Measurements from ENCODE around the gene DDX49.

Gene DDX49

DNA sequence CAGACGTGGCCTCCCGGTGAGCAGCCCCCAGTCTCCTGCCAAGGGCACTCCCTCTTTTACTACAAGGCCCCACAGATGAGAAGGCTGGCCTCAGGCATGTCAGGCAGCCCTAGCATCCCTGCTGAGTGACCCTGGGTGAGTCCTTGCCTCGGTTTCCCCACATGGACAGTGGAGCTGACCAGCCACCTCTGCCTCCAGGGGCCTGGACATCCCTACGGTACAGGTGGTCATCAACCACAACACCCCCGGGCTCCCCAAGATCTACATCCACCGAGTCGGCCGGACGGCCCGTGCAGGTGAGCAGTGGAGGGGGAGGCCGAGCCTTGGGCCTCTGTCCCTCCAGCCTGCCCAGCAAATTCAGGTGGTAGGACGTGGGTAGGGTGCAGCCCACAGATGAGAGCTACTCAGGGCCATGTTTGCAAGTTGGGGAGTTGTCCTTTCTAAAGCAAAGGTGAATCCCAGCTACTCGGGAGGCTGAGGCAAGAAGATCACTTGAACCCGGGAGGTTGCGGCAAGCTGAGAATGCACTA lies 5.2 kb downstream of the DDX49 start:
- peaks cover 9% of the 10 kb centered on the region; the same call in 1 of the 2 replicates for H3K36me3 ChIP-seq (replicated peaks; ENCODE audit: insufficient read depth, low read length)
- H4K20me1 ChIP-seq (ENCODE audit: insufficient read depth, low read length): no peaks in the 10 kb centered on the region
- no peak overlapping the region for H3K9ac ChIP-seq (ENCODE audit: low read length)

DNA sequence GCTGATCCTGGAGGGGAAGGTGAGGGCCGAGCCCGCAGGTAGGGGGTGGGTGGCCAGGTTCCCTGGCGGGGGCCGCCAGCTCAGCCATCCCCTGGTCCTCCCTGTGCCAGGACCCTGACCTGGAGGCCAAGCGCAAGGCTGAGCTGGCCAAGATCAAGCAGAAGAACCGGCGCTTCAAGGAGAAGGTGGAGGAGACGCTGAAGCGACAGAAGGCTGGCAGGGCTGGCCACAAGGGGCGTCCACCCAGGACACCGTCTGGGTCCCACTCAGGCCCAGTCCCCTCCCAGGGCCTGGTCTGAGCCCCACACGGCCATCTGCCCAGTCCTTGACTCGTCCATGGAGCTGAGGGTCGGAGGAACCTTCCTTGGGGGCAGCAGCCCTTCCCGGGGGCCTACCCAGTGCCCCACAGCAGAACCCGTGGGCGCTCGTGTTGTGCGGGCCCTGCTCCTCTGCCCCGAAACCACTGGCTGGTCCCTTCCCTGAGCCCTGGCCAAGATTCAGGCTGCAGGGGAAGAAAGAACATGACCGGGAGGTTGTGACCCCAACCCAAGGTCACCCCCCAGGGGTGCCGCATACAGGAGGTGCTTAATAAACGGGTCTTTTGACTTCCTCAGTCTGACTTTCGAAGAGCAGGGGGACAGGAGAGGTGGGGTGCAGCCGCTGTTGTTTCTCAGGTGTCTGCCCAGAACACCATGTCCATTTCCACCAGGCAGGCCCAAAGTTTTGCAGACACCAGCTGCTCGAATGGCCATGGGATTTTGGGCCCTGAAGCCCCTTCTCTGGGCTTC lies 8.7 kb downstream of the DDX49 start:
- Histone ChIP-seq H2AFZ (ENCODE audit: low read length) (no peak overlapping the region), H3K4me3 (ENCODE audit: low read length) (no peak overlapping the region), H3K4me1 (ENCODE audit: low read length) (no peaks in the 10 kb centered on the region), H3K9ac (ENCODE audit: low read length) (no peak overlapping the region), H3K4me2 (ENCODE audit: low read depth, low read length) (no peak overlapping the region), H4K20me1 (ENCODE audit: insufficient read depth, low read length) (no peaks in the 10 kb centered on the region), H3K9me2 (replicated peaks; ENCODE audit: insufficient read depth, low read length) (no peaks in the 10 kb centered on the region), H3F3A (ENCODE audit: insufficient read depth, low read length) (peaks cover 7% of the 10 kb centered on the region; the same call in 1 of the 2 replicates), H3K27ac (ENCODE audit: low read length) (no peak overlapping the region), H3K27me3 (replicated peaks; ENCODE audit: insufficient read depth, low read length) (no peaks in the 10 kb centered on the region), H3K9me3 (replicated peaks; ENCODE audit: insufficient read depth, low read length) (no peaks in the 10 kb centered on the region), H3K79me2 (ENCODE audit: low read length) (peaks cover 15% of the 10 kb centered on the region), H3K36me3 (replicated peaks; ENCODE audit: insufficient read depth, low read length) (peaks cover 9% of the 10 kb centered on the region; the same call in 1 of the 2 replicates)
- DNase-seq: no peak
- TF ChIP-seq, protein P1, sequence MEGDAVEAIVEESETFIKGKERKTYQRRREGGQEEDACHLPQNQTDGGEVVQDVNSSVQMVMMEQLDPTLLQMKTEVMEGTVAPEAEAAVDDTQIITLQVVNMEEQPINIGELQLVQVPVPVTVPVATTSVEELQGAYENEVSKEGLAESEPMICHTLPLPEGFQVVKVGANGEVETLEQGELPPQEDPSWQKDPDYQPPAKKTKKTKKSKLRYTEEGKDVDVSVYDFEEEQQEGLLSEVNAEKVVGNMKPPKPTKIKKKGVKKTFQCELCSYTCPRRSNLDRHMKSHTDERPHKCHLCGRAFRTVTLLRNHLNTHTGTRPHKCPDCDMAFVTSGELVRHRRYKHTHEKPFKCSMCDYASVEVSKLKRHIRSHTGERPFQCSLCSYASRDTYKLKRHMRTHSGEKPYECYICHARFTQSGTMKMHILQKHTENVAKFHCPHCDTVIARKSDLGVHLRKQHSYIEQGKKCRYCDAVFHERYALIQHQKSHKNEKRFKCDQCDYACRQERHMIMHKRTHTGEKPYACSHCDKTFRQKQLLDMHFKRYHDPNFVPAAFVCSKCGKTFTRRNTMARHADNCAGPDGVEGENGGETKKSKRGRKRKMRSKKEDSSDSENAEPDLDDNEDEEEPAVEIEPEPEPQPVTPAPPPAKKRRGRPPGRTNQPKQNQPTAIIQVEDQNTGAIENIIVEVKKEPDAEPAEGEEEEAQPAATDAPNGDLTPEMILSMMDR (IDR thresholded peaks at IDR 0.05; ENCODE audit: low read length): no peak
- TF ChIP-seq EZH2 (optimal IDR thresholded peaks at IDR 0.05; ENCODE audit: low read depth, low read length) (no peak), EZH2phosphoT487 (IDR thresholded peaks at IDR 0.05; ENCODE audit: low read length) (no peak)

More for the DNA sequence above, 5.2 kb downstream of the DDX49 start:
- H3K27me3 ChIP-seq (replicated peaks; ENCODE audit: insufficient read depth, low read length): no peaks in the 10 kb centered on the region
- no peaks in the 10 kb centered on the region for H3F3A ChIP-seq (ENCODE audit: insufficient read depth, low read length)
- peaks cover 43% of the 10 kb centered on the region for H3K79me2 ChIP-seq (ENCODE audit: low read length)
- no peak overlapping the region for H3K4me3 ChIP-seq (ENCODE audit: low read length)
- TF ChIP-seq, protein P1 (IDR thresholded peaks at IDR 0.05; ENCODE audit: low read length): no peak
- TF ChIP-seq EZH2 (optimal IDR thresholded peaks at IDR 0.05; ENCODE audit: low read depth, low read length) (no peak), EZH2phosphoT487 (IDR thresholded peaks at IDR 0.05; ENCODE audit: low read length) (no peak)
- no peaks in the 10 kb centered on the region for H3K9me3 ChIP-seq (replicated peaks; ENCODE audit: insufficient read depth, low read length)
- H3K4me1 ChIP-seq (ENCODE audit: low read length): peaks cover 5% of the 10 kb centered on the region
- DNase-seq: no peak
- H3K27ac ChIP-seq (ENCODE audit: low read length): no peak overlapping the region
- no peaks in the 10 kb centered on the region for H3K9me2 ChIP-seq (replicated peaks; ENCODE audit: insufficient read depth, low read length)
- no peak overlapping the region for H2AFZ ChIP-seq (ENCODE audit: low read length)
- H3K4me2 ChIP-seq (ENCODE audit: low read depth, low read length): no peak overlapping the region

- Histone ChIP-seq H3K79me2 (ENCODE audit: low read length) (peaks cover 13% of the 10 kb centered on the region), H3K9ac (ENCODE audit: low read length) (no peak overlapping the region), H3K4me3 (ENCODE audit: low read length) (no peak overlapping the region), H3K9me3 (replicated peaks; ENCODE audit: insufficient read depth, low read length) (no peaks in the 10 kb centered on the region), H3K27ac (ENCODE audit: low read length) (no peak overlapping the region), H3K36me3 (replicated peaks; ENCODE audit: insufficient read depth, low read length) (0 out of 2 replicates have a peak, but pooled peaks cover 5% of the 10 kb centered on the region), H3K9me2 (replicated peaks; ENCODE audit: insufficient read depth, low read length) (no peaks in the 10 kb centered on the region), H3F3A (ENCODE audit: insufficient read depth, low read length) (peaks cover 7% of the 10 kb centered on the region; the same call in 1 of the 2 replicates), H3K27me3 (replicated peaks; ENCODE audit: insufficient read depth, low read length) (no peaks in the 10 kb centered on the region), H3K4me2 (ENCODE audit: low read depth, low read length) (no peak overlapping the region), H4K20me1 (ENCODE audit: insufficient read depth, low read length) (no peaks in the 10 kb centered on the region), H2AFZ (ENCODE audit: low read length) (no peak overlapping the region), H3K4me1 (ENCODE audit: low read length) (no peaks in the 10 kb centered on the region)
- TF ChIP-seq, protein P1 (IDR thresholded peaks at IDR 0.05; ENCODE audit: low read length): no peak
- TF ChIP-seq EZH2phosphoT487 (IDR thresholded peaks at IDR 0.05; ENCODE audit: low read length): no peak
- no peak for TF ChIP-seq EZH2 (optimal IDR thresholded peaks at IDR 0.05; ENCODE audit: low read depth, low read length)
- no peak for DNase-seq
These were observed 9.8 kb downstream of the DDX49 start for GRCh38 chr19:18929311-18929710.
